HG02759 (cell line): ENCODE results near the gene CRYGD.
"Not testable (repeated sequence)": the region's sequence is repeated elsewhere in the genome, so short reads cannot be mapped to it uniquely, and the experiment has no call there.

Source experiments
- ATAC-seq: cut with Tn5 transposase; IDR thresholded peaks from one replicate; pipeline ENCODE4 v1.9.1; 2021; ENCODE audit warnings: mild to moderate bottlenecking, moderate library complexity; ENCODE audit not compliant: unreplicated experiment

Gene CRYGD

DNA sequence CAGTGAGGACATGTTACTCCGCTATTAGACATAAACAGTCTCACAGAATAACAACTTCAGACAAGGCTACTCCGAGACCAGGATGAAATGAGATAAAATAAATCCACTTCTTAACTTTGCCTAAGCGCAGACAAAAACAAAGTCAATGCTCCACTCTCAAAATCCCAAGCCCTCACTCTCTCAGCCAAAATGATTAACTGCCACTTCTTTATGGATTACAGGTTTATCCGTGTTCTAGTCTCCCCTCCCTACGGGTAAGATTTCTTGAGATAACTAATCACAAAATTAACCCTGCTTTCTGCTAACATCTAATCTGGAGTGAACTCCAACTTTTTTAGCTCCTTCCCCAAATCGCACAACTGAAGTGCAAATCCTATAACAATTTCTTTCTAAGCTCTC is 6.4 kb upstream of the CRYGD start:
- ATAC-seq: no peak

GRCh38 chr2:208129744-208130711 is 5.7 kb upstream of the CRYGD start, which contains the start of gene CRYGC:
Gene CRYGC (minus strand): TSS chr2:208129828. CDS start chr2:208129792, 36 bp downstream.
- ATAC-seq: no peak

GRCh38 chr2:208128136-208128535 is 3.8 kb upstream of the CRYGD start:
- ATAC-seq: no peak

- ATAC-seq: no peak
Observed at GRCh38 chr2:208127090-208127489, 2.8 kb upstream of the CRYGD start.

- ATAC-seq: no peak
Observed at GRCh38 chr2:208125251-208125650, 927 bp upstream of the CRYGD start.

GRCh38 chr2:208122248-208122647 is 2.1 kb downstream of the CRYGD start:
- no peak for ATAC-seq

DNA sequence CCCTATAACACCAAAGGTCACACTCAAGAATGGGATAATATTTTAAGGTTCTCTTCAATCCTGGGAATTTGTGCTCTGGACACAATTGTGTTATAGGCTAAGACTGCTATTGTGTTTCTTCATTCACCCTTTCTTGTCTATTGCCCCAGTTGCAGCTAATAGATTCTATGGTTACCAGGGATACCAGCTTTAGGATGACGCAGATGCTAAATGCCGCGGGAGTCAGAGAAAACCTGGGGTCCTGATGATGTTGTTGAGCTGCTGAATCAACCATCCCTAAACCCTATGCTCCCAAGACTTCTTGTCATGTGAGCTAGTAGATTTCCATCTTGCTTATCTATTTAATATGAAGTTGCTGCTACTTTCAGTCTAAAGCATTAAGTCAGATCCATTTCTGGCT is 5.4 kb downstream of the CRYGD start:
- ATAC-seq: no peak

DNA sequence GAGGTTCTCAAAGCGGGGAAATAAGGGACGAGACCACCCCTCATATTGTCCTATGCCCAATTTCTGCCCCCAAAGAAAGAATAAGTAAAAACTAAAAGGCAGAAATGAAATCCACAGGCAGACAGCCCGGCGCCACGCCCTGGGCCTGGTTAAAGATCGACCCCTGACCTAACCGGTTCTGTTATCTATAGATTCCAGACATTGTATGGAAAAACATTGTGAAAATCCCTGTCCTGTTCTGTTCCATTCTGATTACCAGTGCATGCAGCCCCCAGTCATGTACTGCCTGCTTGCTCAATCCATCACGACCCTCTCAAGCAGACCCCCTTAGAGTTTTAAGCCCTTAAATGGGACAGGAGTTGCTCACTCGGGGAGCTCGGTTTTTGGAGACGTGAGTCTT is 6.9 kb downstream of the CRYGD start:
- ATAC-seq: not testable (repeated sequence)

DNA sequence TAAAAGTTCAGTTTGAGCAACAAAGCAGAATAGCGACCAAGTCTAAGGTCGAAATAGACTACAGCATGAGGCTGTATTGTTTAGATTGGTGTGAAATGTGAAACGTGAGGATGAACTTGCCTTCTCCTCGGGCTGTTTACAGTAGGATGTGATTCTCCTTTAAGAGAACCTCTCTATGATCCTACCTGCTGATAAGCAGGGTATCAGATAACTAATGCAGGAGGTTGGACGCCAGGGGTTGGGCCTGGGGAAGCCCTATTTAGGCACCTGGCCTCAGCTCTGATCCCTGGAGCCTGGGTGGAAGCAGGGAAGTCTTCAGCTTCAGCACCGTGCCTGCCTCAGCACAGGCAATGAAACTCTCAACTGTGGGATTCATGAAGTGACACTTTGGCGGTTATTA is 11.4 kb downstream of the CRYGD start:
- no peak for ATAC-seq

- not testable (repeated sequence) for ATAC-seq
Observed at GRCh38 chr2:208112273-208112745, 12.0 kb downstream of the CRYGD start.

DNA sequence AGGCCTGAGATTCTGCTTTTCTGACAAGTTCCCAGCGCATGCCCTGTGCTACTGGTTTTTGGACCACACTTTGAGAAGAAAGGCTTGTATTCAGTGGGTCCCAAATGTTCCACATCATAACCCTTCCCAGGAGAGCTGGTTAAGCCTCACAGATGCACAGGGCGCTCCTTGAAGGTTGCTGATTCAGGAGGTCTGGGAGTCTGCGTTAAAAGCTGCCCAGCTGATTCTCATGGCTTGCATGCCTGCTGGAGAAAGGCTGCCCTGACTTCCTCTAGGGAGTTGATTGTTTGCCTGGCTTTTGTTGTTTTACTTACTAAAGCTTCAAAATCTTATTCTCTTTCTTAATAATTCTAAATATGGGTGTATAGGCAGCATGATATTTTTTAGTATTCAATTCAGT is 20.7 kb downstream of the CRYGD start:
- no peak for ATAC-seq

GRCh38 chr2:208101716-208102631 is 22.4 kb downstream of the CRYGD start:
- no peak for ATAC-seq

GRCh38 chr2:208099682-208100470 is 24.4 kb downstream of the CRYGD start:
- ATAC-seq: no peak

GRCh38 chr2:208098701-208099100 is 25.6 kb downstream of the CRYGD start:
- ATAC-seq: not testable (repeated sequence)

DNA sequence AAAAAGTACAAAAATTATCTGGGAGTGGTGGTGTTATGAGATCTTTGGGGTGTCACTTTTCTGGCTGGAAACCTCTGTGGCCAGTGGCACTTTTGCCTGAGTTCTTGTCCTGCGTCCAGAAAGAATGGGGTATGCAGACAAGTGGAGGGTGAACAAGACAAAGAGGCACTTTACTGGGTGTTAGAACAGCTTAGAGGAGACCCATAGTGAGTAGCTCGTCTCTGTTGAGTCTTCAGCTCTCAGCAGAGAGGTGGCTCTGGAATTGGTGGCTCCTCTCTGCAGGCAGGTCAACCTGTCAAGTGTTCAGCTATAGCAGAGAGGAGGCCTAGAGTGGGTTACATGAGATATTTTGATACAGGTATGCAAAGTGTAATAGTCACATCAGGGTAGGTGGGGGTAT is 26.1 kb downstream of the CRYGD start:
- ATAC-seq: no peak

GRCh38 chr2:208097801-208098200 is 26.5 kb downstream of the CRYGD start:
- ATAC-seq: no peak

- ATAC-seq: no peak
Observed at GRCh38 chr2:208097313-208097712, 27.0 kb downstream of the CRYGD start.

- ATAC-seq: no peak
Observed at GRCh38 chr2:208096080-208096479, 28.2 kb downstream of the CRYGD start.

DNA sequence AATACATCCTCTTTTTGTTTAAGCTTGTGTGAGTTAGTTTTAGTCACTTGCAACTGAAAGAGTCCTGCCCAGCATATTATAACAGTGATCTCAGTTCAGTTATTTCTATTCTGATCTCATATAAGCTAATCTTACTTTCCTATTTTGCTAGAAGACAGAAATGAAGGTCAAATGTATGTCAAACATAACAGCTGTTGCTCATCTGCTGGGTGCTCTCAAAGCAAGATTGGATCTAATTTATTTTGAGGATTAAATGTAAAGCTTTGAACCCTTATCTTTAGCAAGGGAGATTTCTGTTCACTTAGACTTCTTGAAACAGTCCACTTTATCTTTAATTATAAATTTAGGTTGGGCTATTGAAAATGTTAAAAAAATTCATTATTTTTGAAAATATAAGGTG is 31.2 kb downstream of the CRYGD start:
- ATAC-seq: no peak

GRCh38 chr2:208092093-208092832 is 32.1 kb downstream of the CRYGD start:
- ATAC-seq: no peak
